GM10248 (cell line): ENCODE data around the gene WNT6.

ENCODE experiments used
- CTCF ChIA-PET: fragments of 300-600 bp; sonication (Branson Sonifier 250); formaldehyde crosslinking; extraction: SDS; loops from one replicate; lab custom pipeline; 2021; ENCODE audit warnings: antibody characterized with exemption; lab: Yijun Ruan, JAX
- POLR2A ChIA-PET: fragments of 350-650 bp; sonication (Branson Sonifier 250); formaldehyde crosslinking; extraction: SDS; loops from one replicate; lab custom pipeline; 2020; ENCODE audit warnings: antibody characterized with exemption; lab: Yijun Ruan, JAX
- DNase-seq: peaks from one replicate; pipeline ENCODE4 v3.0.0; 2012; ENCODE audit errors: extremely low spot score
- CTCF ChIP-seq: IDR thresholded peaks from 2 replicates; pipeline ENCODE4 v1.5.1; 2012; ENCODE audit warnings: mild to moderate bottlenecking, low read depth; ENCODE audit errors: extremely low read depth, missing control alignments, control extremely low read depth

WNT6 gene

DNA sequence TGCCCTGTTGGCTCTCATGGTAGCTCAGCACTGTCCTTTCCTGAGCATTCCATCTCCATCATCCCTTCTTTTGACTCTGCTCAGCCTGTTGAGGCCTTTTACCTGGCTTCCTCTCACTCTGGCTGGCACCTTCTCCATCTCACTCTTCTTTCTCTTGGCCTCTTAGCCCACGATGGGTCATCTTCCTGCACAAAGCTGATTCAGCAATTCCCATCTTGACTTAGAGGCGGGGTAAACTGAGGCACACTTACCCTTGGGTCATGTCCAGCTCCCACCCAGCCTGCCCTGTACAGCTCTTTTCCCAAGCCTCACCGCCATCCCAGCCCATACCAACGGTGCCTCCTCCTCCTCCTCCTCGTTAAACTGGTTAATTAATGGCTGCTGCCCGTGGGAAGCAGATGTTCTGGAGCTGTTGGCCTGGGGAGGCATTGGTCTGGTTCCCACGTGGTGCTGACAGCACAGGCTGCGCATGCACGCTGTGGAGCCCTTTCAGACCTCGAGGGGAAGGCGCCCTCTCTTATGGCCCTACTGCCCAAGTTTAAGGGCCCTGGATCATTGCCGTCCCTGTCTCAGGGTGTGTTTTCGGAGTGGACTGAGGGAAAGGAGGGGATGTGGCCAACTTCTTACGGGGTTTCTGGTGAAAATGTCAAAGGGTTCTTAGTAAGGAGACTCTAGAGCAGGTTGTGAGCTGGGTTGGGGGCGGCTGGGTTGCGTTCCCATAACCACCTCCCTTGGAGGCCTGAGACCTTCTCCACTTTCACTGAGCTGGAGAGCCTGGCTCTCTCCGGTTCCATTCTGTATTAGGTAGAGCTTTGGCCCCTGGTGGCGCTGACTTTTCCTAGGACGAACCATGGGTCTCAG, 31.9 kb downstream of the WNT6 start:
- DNase-seq = no peak
- POLR2A ChIA-PET = interaction anchor here (0.5 kb wide), 1 partner anchor 11 kb away, joined by 7 read pairs; the partner anchor contains the start of gene WNT10A
- TF ChIP-seq CTCF = no peak
- CTCF ChIA-PET = interaction anchor here (1.0 to 17.6 kb wide), 7 partner anchors 10 to 194 kb away, joined by 3 to 916 read pairs (median 4); partner anchors contain the start of gene WNT10A

DNA sequence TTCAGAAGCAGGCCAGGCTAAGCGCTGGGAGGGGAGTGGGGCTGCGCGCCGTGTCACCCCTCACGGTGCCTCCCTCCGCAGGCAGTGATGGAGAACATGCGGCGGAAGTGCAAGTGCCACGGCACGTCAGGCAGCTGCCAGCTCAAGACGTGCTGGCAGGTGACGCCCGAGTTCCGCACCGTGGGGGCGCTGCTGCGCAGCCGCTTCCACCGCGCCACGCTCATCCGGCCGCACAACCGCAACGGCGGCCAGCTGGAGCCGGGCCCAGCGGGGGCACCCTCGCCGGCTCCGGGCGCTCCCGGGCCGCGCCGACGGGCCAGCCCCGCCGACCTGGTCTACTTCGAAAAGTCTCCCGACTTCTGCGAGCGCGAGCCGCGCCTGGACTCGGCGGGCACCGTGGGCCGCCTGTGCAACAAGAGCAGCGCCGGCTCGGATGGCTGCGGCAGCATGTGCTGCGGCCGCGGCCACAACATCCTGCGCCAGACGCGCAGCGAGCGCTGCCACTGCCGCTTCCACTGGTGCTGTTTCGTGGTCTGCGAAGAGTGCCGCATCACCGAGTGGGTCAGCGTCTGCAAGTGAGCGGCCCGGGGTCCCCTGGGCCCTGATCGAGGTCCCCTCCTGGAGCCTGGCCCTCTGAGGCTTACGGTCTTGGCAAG, 33.2 kb downstream of the WNT6 start:
- POLR2A ChIA-PET = interaction anchor here (0.7 to 1.1 kb wide), 2 partner anchors 13 to 186 kb away, joined by 3 read pairs; no protein-coding TSS in a partner anchor
- CTCF ChIA-PET = interaction anchor here (0.7 to 17.6 kb wide), 11 partner anchors 9 to 196 kb away, joined by 3 to 916 read pairs (median 3); partner anchors contain the start of gene WNT10A
- peak; percentile 60 for TF ChIP-seq CTCF
- peak; percentile 76 for DNase-seq

DNA sequence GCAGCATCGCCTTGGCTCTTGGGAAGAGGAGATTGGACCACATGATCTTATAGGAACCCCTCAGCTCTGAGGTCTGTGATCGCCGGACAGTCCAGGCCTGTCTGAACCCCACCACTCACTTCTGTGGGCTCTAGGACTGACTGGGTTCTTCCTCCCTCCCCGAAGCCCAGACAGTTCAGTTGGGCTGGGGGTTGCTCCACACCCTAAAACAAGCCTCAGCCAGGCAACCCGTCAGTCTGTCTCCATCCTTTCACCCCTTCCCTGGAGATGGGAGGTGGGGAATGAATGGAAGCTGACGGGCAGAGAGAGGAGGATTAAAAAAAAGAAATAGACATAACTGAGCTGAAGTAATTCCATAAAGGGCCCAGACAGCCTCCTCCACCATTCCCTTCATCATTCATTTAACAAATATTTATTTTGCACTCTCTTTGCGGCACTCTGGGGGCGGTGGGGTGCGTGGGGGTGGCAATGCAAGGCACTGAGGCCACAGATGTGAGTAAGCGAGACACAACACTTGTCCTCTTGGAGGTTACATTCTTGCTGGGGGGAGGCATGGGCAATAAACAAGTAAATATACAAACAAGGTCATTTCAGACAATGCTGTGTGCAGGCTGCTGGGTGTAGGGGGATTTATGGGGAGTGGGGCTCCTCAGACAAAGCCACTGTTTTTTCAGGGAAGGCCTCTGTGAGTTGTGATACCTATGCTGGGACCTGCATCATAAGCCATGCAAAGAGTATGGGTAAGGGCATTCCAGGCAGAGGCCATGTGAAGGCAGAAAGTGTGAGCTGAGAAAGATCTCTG, 33.9 kb downstream of the WNT6 start:
- CTCF ChIA-PET = interaction anchor here (0.7 to 17.6 kb wide), 8 partner anchors 11 to 402 kb away, joined by 3 to 916 read pairs (median 3); partner anchors contain the start of gene WNT10A
- POLR2A ChIA-PET = interaction anchor here (1.1 kb wide), 1 partner anchor 14 kb away, joined by 3 read pairs; no protein-coding TSS in a partner anchor
- TF ChIP-seq CTCF = no peak
- DNase-seq = no peak

DNA sequence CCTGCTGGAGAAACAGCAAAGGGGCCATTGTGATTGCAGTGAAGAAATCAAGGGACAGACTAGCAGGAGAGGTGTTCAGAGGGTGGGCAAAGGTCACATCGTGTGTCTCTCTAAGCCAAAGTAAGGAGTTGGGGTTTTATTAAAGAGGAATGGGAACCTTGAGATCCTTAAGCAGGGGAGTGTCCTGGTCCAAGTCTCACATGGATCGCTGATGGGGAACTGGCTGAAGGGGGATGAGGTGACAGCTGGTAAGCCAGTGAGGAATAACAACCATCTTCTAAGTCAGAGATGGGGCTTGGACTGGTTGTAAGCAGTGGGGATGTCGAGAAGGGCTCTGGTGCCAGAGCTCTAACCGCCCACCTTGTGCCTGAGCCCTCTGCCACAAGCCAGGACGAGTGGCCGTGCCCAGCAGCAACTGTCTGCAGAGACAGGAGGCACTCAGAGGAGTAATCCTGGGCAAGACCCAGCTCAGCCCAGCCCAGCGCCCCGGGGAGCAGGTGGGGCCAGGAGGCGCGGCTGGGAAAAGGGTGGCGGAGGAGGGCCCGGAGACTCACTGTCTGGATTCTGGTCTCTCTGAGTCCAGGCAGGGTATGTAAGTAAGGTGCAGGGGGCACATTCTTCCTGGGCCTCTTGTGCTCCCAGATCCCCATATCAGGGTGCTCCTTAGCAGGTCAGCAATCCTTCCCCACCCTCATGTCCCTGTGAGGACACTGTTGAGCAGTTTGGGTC, 34.7 kb downstream of the WNT6 start:
- ChIA-PET POLR2A (no interaction called here), CTCF (interaction anchor here (1.0 to 17.6 kb wide), 4 partner anchors 11 to 401 kb away, joined by 3 to 916 read pairs (median 4); partner anchors contain the start of gene WNT10A)
- DNase-seq = no peak
- TF ChIP-seq CTCF = no peak

DNA sequence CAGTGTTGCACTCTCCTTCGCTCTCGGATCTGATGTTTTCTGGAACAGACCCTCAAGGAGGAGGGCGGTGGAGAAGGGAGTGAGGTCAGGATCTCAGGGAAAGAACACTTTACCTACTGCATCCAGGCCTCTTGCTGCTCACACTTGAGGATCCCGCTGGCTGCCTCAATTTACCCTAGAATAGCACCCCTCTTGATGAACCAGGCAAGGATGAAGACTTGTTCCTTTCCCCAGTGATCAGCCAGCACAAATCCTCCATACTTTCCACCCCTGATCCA, 35.2 kb downstream of the WNT6 start:
- CTCF ChIA-PET = interaction anchor here (1.2 to 17.6 kb wide), 3 partner anchors 10 to 47 kb away, joined by 3 to 916 read pairs (median 4); partner anchors contain the start of gene WNT10A
- no peak for TF ChIP-seq CTCF
- POLR2A ChIA-PET = no interaction called here
- no peak for DNase-seq
